HepG2 (cell line): ENCODE data around the gene ADIPOR1. TPM values are rescaled to one million over a fixed set of nuclear protein-coding genes. Genes with fewer than 3 reads are reported as not detected.
"Not testable (repeated sequence)": the region's sequence is repeated elsewhere in the genome, so short reads cannot be mapped to it uniquely, and the experiment has no call there.

Source experiments
- ATAC-seq: fragments of 200-7000 bp; cut with Tn5 transposase; 3 replicates; pipeline ENCODE4 v1.9.1; 2020; ENCODE audit warnings: mild to moderate bottlenecking, moderate library complexity
- BruUV-seq: library from RNA; stranded (reverse); fragments of 400-500 nt; replicated peaks from 2 replicates; lab custom pipeline; 2021; lab: Mats Ljungman, UMichigan
- CTCF ChIA-PET: fragments of 300-600 bp; formaldehyde crosslinking; extraction: SDS; loops from one replicate; lab custom pipeline; 2021; ENCODE audit warnings: low total read pairs, inconsistent platforms, low intra/inter-chr PET ratio; lab: Yijun Ruan, JAX
- POLR2A ChIA-PET: fragments of 350-600 bp; sonication (Branson Sonifier 250); formaldehyde crosslinking; loops from one replicate; lab custom pipeline; 2020; ENCODE audit warnings: antibody characterized with exemption, inconsistent platforms; lab: Yijun Ruan, JAX
- DNase-seq: peaks from one replicate; pipeline ENCODE4 v3.0.0-alpha.2; 2015; ENCODE audit warnings: low spot score
- FAIRE-seq: peaks from 3 replicates; lab custom pipeline; 2011; peaks lifted over from hg19 to GRCh38; lab: Jason Lieb, UNC
- H2AFZ ChIP-seq: one replicate; pipeline ENCODE4 v1.6.1; 2011; ENCODE audit warnings: low read length, inconsistent platforms
- H3K27ac ChIP-seq: fragments of 300-600 bp; 3 replicates; pipeline ENCODE4 v1.8.0; 2011; ENCODE audit warnings: mixed run types, mild to moderate bottlenecking, mixed read lengths, low read length, inconsistent platforms; ENCODE audit not compliant: insufficient read depth; ENCODE audit errors: extremely low read length
- H3K27me3 ChIP-seq, 2 experiments: fragments of 200-600 bp in 1 of 2; 2 replicates in 1 of 2; 3 replicates in 1 of 2; pipeline versions ENCODE4 v1.6.0 to v1.8.0; 2011; ENCODE audit warnings: low read length in 2 of 2, mild to moderate bottlenecking in 2 of 2, moderate library complexity in 2 of 2, inconsistent platforms in 1 of 2; ENCODE audit not compliant: insufficient read depth in 2 of 2, control insufficient read depth in 1 of 2
- H3K36me3 ChIP-seq, 2 experiments: fragments of 200-600 bp in 1 of 2; replicated peaks in 1 of 2; 2 replicates in 1 of 2; 3 replicates in 1 of 2; pipeline versions ENCODE4 v1.5.1 to v1.8.0; 2011; ENCODE audit warnings: low read length in 2 of 2, inconsistent platforms in 1 of 2; ENCODE audit not compliant: insufficient read depth in 2 of 2, control insufficient read depth in 1 of 2
- H3K4me1 ChIP-seq: 2 replicates; pipeline ENCODE4 v1.5.1; 2012; ENCODE audit warnings: low read length, inconsistent platforms; ENCODE audit not compliant: insufficient read depth
- H3K4me2 ChIP-seq: 2 replicates; pipeline ENCODE4 v1.6.0; 2011; ENCODE audit warnings: low read depth, low read length, inconsistent platforms
- H3K4me3 ChIP-seq, 3 experiments: fragments of 200-600 bp in 1 of 3; sonication (generic), shearing (Covaris generic) in 1 of 3; replicated peaks in 1 of 3; 2 replicates each; pipeline ENCODE4 v1.5.1; 2011 to 2016; ENCODE audit warnings: low read length in 3 of 3, inconsistent platforms in 2 of 3, low read depth in 2 of 3, mild to moderate bottlenecking in 2 of 3, control low read depth in 1 of 3, mixed read lengths in 1 of 3; ENCODE audit not compliant: insufficient read depth in 1 of 3
- H3K79me2 ChIP-seq: one replicate; pipeline ENCODE4 v1.6.1; 2011; ENCODE audit warnings: low read length, inconsistent platforms; ENCODE audit not compliant: insufficient read depth
- H3K9ac ChIP-seq: 2 replicates; pipeline ENCODE4 v1.6.0; 2011; ENCODE audit warnings: mild to moderate bottlenecking, low read depth, low read length, inconsistent platforms; ENCODE audit not compliant: insufficient read depth
- H3K9me3 ChIP-seq: 2 replicates; pipeline ENCODE4 v1.5.1; 2012; ENCODE audit warnings: mild to moderate bottlenecking, low read length
- H4K20me1 ChIP-seq: 2 replicates; pipeline ENCODE4 v1.6.0; 2011; ENCODE audit warnings: inconsistent platforms, mild to moderate bottlenecking, low read length, moderate library complexity; ENCODE audit not compliant: insufficient read depth
- ATF7 ChIP-seq, 2 experiments: fragments of 450-650 bp in 1 of 2; sonication (generic) in 1 of 2; formaldehyde crosslinking in 1 of 2; IDR thresholded peaks; 2 replicates each; pipeline versions ENCODE4 v1.4.0 to v1.6.1; 2016 to 2020; ENCODE audit warnings: antibody characterized with exemption in 1 of 2, mild to moderate bottlenecking in 1 of 2, missing genetic modification reagents in 1 of 2
- FOSL2 ChIP-seq: sonication (generic); formaldehyde crosslinking; IDR thresholded peaks from 2 replicates; pipeline ENCODE4 v1.4.0; 2020; ENCODE audit warnings: missing genetic modification reagents
- JUN ChIP-seq: sonication (generic); formaldehyde crosslinking; IDR thresholded peaks from 2 replicates; pipeline ENCODE4 v1.4.0; 2020; ENCODE audit warnings: mild to moderate bottlenecking, missing genetic modification reagents
- NFE2 ChIP-seq: sonication (generic); formaldehyde crosslinking; IDR thresholded peaks from 2 replicates; pipeline ENCODE4 v1.4.0; 2020; ENCODE audit warnings: missing genetic modification reagents
- ZNF136 ChIP-seq: sonication (generic); formaldehyde crosslinking; IDR thresholded peaks from 2 replicates; pipeline ENCODE4 v1.8.1; 2022; ENCODE audit warnings: low read depth, mild to moderate bottlenecking, moderate library complexity, missing genetic modification reagents
- ZNF709 ChIP-seq: sonication (generic); formaldehyde crosslinking; IDR thresholded peaks from 2 replicates; pipeline ENCODE4 v1.5.0; 2020; ENCODE audit warnings: mild to moderate bottlenecking, missing genetic modification reagents
- ZNF782 ChIP-seq: sonication (generic); formaldehyde crosslinking; IDR thresholded peaks from 2 replicates; pipeline ENCODE4 v1.4.0; 2020; ENCODE audit warnings: missing genetic modification reagents, mild to moderate bottlenecking, borderline replicate concordance
- WGBS: methylation state at CpG from one replicate; pipeline ENCODE4 v1.1.6; 2017; ENCODE audit warnings: low lambda C conversion rate; 5-methylcytosine and 5-hydroxymethylcytosine counted together
- in situ Hi-C: cut with HindIII; loops from 2 replicates; pipeline ENCODE4 v1.10.0; 2017; ENCODE audit warnings: low pct_unique_long_range_greater_than_20kb; ENCODE audit not compliant: extremely low pct_ligation_motif_present
- intact Hi-C: fragments of 100-400 bp; cut with micrococcal nuclease; formaldehyde crosslinking; loops from one replicate; pipeline ENCODE4 v1.10.0; 2022; ENCODE audit not compliant: unreplicated experiment
- polyA plus RNA-seq, 8 experiments: library from polyadenylated mRNA; depleted of rRNA in 3 of 8; stranded (reverse) in 7 of 8; unstranded in 1 of 8; fragments of >200 nt; fragmentation: Illumina TruSeq in 4 of 8; extraction: Trizol in 4 of 8; gene quantifications; 2 replicates each; pipeline versions ENCODE4 v1.2.1 to v1.2.3, GENCODE V29; 2011 to 2016; ENCODE audit warnings: low read depth in 4 of 8, missing spikeins in 1 of 8, mixed read lengths in 1 of 8; ENCODE audit not compliant: insufficient read depth in 1 of 8
- total RNA-seq, 5 experiments: library from RNA; depleted of rRNA; stranded (reverse); fragments of >200 nt; fragmentation: Illumina TruSeq; extraction: Trizol; gene quantifications; 2 replicates each; pipeline ENCODE4 v1.2.3, GENCODE V29; 2016; ENCODE audit warnings: low read depth in 1 of 5
- TF ChIP-seq, protein P1 (sequence below): sonication (generic); formaldehyde crosslinking; IDR thresholded peaks from 2 replicates; pipeline ENCODE4 v1.5.1; 2020; ENCODE audit warnings: missing genetic modification reagents, mild to moderate bottlenecking, borderline replicate concordance
- TF ChIP-seq, protein P2 (sequence below): sonication (generic); formaldehyde crosslinking; IDR thresholded peaks from 2 replicates; pipeline ENCODE4 v1.8.0; 2022; ENCODE audit warnings: missing genetic modification reagents, mild to moderate bottlenecking, borderline replicate concordance
- TF ChIP-seq, protein P3 (sequence below): sonication (generic); formaldehyde crosslinking; conservative IDR thresholded peaks from 2 replicates; pipeline ENCODE4 v1.8.0; 2022; ENCODE audit warnings: missing genetic modification reagents
- TF ChIP-seq, protein P4 (sequence below): sonication (generic); formaldehyde crosslinking; IDR thresholded peaks from 2 replicates; pipeline ENCODE4 v1.4.0; 2020; ENCODE audit warnings: missing genetic modification reagents, borderline replicate concordance

The ADIPOR1 gene
- total and polyA plus RNA-seq, 2 of the 13 experiments (the other 11 are each of a cell fraction or from before 2014, with no cell fraction given): 60.0 to 141 TPM

DNA sequence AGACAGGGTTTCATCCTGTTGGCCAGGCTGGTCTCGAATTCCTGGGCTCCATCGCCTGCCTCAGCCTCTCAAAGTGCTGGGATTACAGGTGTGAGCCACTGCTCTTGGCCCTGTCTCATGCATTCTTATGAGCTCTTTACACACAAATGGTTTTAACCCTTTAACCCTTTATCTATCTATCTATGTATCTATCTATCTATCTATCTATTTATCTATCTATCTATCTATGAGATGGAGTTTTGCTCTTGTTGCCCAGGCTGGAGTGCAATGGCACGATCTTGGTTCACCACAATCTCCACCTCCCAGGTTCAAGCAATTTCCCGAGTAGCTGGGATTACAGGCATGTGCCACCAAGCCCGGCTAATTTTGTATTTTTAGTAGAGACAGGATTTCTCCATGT is 54.3 kb downstream of the ADIPOR1 start:
- H3K4me1 ChIP-seq, DNase-seq, H3K4me3 ChIP-seq, H3K9ac ChIP-seq, intact Hi-C loops, H3K4me2 ChIP-seq, CTCF ChIA-PET, POLR2A ChIA-PET, H3K27ac ChIP-seq, H3K9me3 ChIP-seq, ATAC-seq, in situ Hi-C loops, H3K79me2 ChIP-seq, H2AFZ ChIP-seq, H3K27me3 ChIP-seq, FAIRE-seq, H4K20me1 ChIP-seq, BruUV-seq: not testable (repeated sequence)
- H3K36me3 ChIP-seq: peaks cover 3 to 17% of the 10 kb centered on the region in 2 experiments; a peak in 4 of 5 replicates
- WGBS: 93% methylated on average over 5 of the region's 5 CpGs

DNA sequence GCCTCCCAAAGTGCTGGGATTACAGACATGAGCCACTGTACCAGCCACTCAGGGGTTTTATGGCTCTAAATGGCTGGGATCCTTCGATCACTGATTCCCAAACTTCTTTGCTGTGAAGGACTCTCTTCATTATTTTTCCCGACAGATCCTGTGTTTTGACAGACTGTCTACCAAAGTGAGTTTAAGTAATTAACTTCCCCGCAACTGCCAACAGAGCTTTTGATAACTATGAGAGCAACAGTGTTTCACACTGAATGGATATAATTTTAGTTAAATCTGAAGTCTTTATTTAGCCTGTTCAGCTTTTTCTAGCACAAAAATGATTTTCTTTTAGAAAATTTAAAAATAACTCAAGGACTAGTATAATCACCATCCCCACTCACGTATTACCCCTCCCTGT is 56.6 kb downstream of the ADIPOR1 start:
- no peak for FAIRE-seq
- BruUV-seq: no TSS peak
- no peak overlapping the region for H2AFZ ChIP-seq
- H3K4me2 ChIP-seq: no peak overlapping the region
- no peak overlapping the region for H3K9ac ChIP-seq
- in situ Hi-C loops: no loop called here
- no peak overlapping the region for H3K4me3 ChIP-seq
- no peaks in the 10 kb centered on the region for H4K20me1 ChIP-seq
- ChIA-PET CTCF (no interaction called here), POLR2A (interaction anchor here (0.6 kb wide), 1 partner anchor 12 kb away, joined by 3 read pairs; no protein-coding TSS in a partner anchor)
- H3K9me3 ChIP-seq: no peaks in the 10 kb centered on the region
- H3K79me2 ChIP-seq: no peaks in the 10 kb centered on the region
- DNase-seq: no peak
- intact Hi-C loops: no loop called here
- H3K36me3 ChIP-seq: peaks cover 1 to 19% of the 10 kb centered on the region in 2 experiments; a peak in 3 of 5 replicates
- 96% methylated on average over 4 of the region's 4 CpGs for WGBS
- H3K27me3 ChIP-seq: no peaks in the 10 kb centered on the region
- no peak overlapping the region for H3K27ac ChIP-seq
- no peak for ATAC-seq
- no peaks in the 10 kb centered on the region for H3K4me1 ChIP-seq
- TF ChIP-seq, protein P1, sequence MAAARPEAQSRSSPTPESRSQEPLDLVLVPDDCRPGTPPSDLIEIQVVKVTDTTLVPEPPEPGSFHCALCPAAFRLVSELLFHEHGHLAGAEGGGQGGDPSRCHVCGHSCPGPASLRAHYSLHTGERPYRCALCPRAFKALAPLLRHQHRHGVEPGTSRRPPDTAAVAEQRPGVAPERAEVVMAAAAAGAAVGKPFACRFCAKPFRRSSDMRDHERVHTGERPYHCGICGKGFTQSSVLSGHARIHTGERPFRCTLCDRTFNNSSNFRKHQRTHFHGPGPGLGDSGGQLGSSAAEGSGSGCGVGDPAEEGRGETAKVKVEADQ: no peak
- TF ChIP-seq, protein P2, sequence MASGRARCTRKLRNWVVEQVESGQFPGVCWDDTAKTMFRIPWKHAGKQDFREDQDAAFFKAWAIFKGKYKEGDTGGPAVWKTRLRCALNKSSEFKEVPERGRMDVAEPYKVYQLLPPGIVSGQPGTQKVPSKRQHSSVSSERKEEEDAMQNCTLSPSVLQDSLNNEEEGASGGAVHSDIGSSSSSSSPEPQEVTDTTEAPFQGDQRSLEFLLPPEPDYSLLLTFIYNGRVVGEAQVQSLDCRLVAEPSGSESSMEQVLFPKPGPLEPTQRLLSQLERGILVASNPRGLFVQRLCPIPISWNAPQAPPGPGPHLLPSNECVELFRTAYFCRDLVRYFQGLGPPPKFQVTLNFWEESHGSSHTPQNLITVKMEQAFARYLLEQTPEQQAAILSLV (CRISPR knock-in tag): no peak
- TF ChIP-seq ZNF136 (CRISPR knock-in tag): no peak
- TF ChIP-seq FOSL2 (CRISPR knock-in tag): no peak
- TF ChIP-seq NFE2 (CRISPR knock-in tag): no peak
- TF ChIP-seq JUN (CRISPR knock-in tag): no peak
- TF ChIP-seq ZNF709 (CRISPR knock-in tag): no peak
- TF ChIP-seq, protein P3, sequence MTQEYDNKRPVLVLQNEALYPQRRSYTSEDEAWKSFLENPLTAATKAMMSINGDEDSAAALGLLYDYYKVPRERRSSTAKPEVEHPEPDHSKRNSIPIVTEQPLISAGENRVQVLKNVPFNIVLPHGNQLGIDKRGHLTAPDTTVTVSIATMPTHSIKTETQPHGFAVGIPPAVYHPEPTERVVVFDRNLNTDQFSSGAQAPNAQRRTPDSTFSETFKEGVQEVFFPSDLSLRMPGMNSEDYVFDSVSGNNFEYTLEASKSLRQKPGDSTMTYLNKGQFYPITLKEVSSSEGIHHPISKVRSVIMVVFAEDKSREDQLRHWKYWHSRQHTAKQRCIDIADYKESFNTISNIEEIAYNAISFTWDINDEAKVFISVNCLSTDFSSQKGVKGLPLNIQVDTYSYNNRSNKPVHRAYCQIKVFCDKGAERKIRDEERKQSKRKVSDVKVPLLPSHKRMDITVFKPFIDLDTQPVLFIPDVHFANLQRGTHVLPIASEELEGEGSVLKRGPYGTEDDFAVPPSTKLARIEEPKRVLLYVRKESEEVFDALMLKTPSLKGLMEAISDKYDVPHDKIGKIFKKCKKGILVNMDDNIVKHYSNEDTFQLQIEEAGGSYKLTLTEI (CRISPR knock-in tag): no peak
- TF ChIP-seq ZNF782 (CRISPR knock-in tag): no peak
- TF ChIP-seq ATF7 (IDR thresholded peaks at IDR 0.05): no peak
- no peak for TF ChIP-seq ATF7 (CRISPR knock-in tag; IDR thresholded peaks at IDR 0.05)
- TF ChIP-seq, protein P4, sequence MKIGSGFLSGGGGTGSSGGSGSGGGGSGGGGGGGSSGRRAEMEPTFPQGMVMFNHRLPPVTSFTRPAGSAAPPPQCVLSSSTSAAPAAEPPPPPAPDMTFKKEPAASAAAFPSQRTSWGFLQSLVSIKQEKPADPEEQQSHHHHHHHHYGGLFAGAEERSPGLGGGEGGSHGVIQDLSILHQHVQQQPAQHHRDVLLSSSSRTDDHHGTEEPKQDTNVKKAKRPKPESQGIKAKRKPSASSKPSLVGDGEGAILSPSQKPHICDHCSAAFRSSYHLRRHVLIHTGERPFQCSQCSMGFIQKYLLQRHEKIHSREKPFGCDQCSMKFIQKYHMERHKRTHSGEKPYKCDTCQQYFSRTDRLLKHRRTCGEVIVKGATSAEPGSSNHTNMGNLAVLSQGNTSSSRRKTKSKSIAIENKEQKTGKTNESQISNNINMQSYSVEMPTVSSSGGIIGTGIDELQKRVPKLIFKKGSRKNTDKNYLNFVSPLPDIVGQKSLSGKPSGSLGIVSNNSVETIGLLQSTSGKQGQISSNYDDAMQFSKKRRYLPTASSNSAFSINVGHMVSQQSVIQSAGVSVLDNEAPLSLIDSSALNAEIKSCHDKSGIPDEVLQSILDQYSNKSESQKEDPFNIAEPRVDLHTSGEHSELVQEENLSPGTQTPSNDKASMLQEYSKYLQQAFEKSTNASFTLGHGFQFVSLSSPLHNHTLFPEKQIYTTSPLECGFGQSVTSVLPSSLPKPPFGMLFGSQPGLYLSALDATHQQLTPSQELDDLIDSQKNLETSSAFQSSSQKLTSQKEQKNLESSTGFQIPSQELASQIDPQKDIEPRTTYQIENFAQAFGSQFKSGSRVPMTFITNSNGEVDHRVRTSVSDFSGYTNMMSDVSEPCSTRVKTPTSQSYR: no peak
